K562 (cell line): ENCODE measurements around the gene FOXE1.

Experiments
- NR2C2 ChIP-seq, 2 experiments: fragments of 200-800 bp in 1 of 2; sonication (Bioruptor generic) in 1 of 2; sonication (generic) in 1 of 2; formaldehyde crosslinking in 1 of 2; IDR thresholded peaks; 2 replicates each; pipeline versions ENCODE4 v1.6.1 to v1.8.0; 2016 to 2022; ENCODE audit warnings: mild to moderate bottlenecking in 1 of 2, missing compliant biosample characterization in 1 of 2, missing genetic modification characterization in 1 of 2, missing genetic modification reagents in 1 of 2
- NRF1 ChIP-seq, 2 experiments: fragments of 450-650 bp; IDR thresholded peaks in 1 of 2; conservative IDR thresholded peaks in 1 of 2; 2 replicates each; pipeline ENCODE4 v1.6.1; 2014; ENCODE audit warnings: mild to moderate bottlenecking in 2 of 2
- PCBP2 ChIP-seq: fragments of 200-400 bp; formaldehyde crosslinking; IDR thresholded peaks from 2 replicates; pipeline ENCODE4 v1.6.1; 2018; ENCODE audit warnings: low read length, low read depth, mild to moderate bottlenecking, moderate library complexity; ENCODE audit not compliant: poor library complexity, severe bottlenecking
- RCOR1 ChIP-seq, 2 experiments: IDR thresholded peaks; 2 replicates each; pipeline ENCODE4 v1.6.1; 2012; ENCODE audit warnings: low read depth in 2 of 2, low read length in 2 of 2, borderline replicate concordance in 1 of 2, improper control_type of control experiment in 1 of 2
- SMAD3 ChIP-seq: fragments of 450-650 bp; formaldehyde crosslinking; conservative IDR thresholded peaks from 2 replicates; pipeline ENCODE4 v1.4.0; 2020; ENCODE audit warnings: mild to moderate bottlenecking
- ZNF764 ChIP-seq: fragments of 250-450 bp; sonication (Bioruptor Pico); IDR thresholded peaks from 2 replicates; pipeline ENCODE4 v1.4.0; 2020; ENCODE audit warnings: low read depth, mild to moderate bottlenecking, moderate library complexity
- TF ChIP-seq, protein P1 (sequence below), 3 experiments: IDR thresholded peaks in 2 of 3; conservative IDR thresholded peaks in 1 of 3; 2 replicates each; pipeline ENCODE4 v1.5.1; 2011 to 2012; ENCODE audit warnings: low read length in 3 of 3, mild to moderate bottlenecking in 3 of 3, control low read depth in 2 of 3, improper control_type of control experiment in 1 of 3, inconsistent platforms in 1 of 3, low read depth in 1 of 3, mixed read lengths in 1 of 3, moderate library complexity in 1 of 3; ENCODE audit not compliant: insufficient read depth in 2 of 3
- TF ChIP-seq, protein P2 (sequence below): IDR thresholded peaks from 3 replicates; pipeline ENCODE4 v1.6.1; 2011; ENCODE audit warnings: borderline replicate concordance, mild to moderate bottlenecking, moderate library complexity; ENCODE audit not compliant: insufficient read length; ENCODE audit errors: extremely low read depth

DNA sequence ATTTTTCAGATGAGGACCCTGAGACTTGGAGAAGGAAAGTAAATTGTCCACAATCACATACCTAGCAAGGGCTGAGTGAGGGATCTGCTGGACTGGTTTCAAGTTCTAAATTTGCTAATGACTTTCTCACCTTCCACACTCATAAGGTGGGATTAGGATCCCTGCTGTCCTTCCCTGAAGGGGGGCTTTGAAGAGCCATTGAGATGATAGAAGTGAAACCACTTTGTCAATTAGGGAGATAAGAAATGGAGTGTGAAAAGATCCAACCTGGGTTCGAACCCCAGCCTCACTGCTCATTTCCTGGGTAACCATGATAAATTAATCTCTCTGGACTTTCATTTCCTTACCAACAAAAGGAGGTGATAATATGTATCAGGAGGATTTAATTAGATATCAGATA, 32.7 kb upstream of the FOXE1 start:
- no peak for TF ChIP-seq NR2C2 (CRISPR knock-in tag; IDR thresholded peaks at IDR 0.05)
- TF ChIP-seq NR2C2 (tag; IDR thresholded peaks at IDR 0.05), result no peak
- no peak for TF ChIP-seq PCBP2
- no peak for TF ChIP-seq RCOR1 (IDR thresholded peaks at IDR 0.05; ENCODE audit: borderline replicate concordance in 1 of 2, low read depth in 2 of 2, low read length in 2 of 2)
- TF ChIP-seq, protein P1, sequence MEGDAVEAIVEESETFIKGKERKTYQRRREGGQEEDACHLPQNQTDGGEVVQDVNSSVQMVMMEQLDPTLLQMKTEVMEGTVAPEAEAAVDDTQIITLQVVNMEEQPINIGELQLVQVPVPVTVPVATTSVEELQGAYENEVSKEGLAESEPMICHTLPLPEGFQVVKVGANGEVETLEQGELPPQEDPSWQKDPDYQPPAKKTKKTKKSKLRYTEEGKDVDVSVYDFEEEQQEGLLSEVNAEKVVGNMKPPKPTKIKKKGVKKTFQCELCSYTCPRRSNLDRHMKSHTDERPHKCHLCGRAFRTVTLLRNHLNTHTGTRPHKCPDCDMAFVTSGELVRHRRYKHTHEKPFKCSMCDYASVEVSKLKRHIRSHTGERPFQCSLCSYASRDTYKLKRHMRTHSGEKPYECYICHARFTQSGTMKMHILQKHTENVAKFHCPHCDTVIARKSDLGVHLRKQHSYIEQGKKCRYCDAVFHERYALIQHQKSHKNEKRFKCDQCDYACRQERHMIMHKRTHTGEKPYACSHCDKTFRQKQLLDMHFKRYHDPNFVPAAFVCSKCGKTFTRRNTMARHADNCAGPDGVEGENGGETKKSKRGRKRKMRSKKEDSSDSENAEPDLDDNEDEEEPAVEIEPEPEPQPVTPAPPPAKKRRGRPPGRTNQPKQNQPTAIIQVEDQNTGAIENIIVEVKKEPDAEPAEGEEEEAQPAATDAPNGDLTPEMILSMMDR (IDR thresholded peaks at IDR 0.05 in 2 of 3, conservative IDR thresholded peaks at IDR 0.05 in 1 of 3; ENCODE audit: insufficient read depth in 2 of 3, low read depth in 1 of 3, low read length in 3 of 3), result no peak
- TF ChIP-seq SMAD3, result no peak
- TF ChIP-seq, protein P2, sequence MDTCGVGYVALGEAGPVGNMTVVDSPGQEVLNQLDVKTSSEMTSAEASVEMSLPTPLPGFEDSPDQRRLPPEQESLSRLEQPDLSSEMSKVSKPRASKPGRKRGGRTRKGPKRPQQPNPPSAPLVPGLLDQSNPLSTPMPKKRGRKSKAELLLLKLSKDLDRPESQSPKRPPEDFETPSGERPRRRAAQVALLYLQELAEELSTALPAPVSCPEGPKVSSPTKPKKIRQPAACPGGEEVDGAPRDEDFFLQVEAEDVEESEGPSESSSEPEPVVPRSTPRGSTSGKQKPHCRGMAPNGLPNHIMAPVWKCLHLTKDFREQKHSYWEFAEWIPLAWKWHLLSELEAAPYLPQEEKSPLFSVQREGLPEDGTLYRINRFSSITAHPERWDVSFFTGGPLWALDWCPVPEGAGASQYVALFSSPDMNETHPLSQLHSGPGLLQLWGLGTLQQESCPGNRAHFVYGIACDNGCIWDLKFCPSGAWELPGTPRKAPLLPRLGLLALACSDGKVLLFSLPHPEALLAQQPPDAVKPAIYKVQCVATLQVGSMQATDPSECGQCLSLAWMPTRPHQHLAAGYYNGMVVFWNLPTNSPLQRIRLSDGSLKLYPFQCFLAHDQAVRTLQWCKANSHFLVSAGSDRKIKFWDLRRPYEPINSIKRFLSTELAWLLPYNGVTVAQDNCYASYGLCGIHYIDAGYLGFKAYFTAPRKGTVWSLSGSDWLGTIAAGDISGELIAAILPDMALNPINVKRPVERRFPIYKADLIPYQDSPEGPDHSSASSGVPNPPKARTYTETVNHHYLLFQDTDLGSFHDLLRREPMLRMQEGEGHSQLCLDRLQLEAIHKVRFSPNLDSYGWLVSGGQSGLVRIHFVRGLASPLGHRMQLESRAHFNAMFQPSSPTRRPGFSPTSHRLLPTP, result no peak
- TF ChIP-seq ZNF764 (CRISPR knock-in tag), result no peak
- TF ChIP-seq NRF1 (conservative IDR thresholded peaks at IDR 0.05 in 1 of 2, IDR thresholded peaks at IDR 0.05 in 1 of 2), result no peak
